ENCODE measurements around the gene XPO6.

The XPO6 gene

DNA sequence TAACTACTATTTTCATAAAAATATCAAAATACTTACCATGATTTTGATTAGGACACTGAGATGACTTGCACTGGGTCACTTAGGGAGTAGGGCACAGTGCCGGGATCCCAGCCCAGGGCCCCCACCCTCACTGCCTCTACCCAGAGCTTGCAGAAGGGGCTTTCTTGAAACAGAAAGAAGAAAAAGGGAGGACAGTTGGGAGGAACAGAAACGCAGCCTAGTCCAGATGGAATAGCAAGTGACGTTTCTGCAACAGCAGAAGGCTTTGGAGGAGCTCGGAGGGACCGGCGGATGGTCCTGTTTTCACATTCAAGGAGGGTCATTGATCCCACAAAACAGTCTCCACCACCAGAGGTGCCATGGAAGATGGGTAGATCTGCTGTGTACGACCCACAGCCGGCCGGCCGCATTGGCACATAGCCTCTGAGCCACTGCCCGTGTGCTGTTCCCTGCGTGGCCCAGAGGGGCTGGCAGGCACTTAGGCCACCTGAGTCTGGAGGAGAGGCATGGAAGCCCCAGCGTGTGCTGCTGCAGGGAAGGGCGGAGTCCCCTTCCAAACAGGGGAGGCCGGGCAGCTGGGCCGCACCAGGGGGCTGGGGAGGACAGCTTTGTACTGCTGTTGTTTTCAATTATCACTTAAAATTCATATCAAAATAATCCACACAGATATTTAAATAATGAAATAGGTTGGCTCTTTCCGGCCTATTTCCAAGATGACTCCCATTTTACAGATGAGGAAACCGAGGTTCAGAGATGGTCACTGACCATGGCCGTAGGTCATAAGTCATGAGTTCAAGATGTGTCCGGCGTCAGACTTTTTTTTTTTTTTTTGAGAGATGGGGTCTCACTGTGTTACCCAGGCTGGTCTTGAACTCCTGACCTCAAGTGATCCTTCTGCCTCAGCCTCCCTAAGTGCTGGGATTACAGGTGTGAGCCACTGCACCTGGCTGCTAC, 125.3 kb downstream of the XPO6 start:
- DNase-seq = no peak

DNA sequence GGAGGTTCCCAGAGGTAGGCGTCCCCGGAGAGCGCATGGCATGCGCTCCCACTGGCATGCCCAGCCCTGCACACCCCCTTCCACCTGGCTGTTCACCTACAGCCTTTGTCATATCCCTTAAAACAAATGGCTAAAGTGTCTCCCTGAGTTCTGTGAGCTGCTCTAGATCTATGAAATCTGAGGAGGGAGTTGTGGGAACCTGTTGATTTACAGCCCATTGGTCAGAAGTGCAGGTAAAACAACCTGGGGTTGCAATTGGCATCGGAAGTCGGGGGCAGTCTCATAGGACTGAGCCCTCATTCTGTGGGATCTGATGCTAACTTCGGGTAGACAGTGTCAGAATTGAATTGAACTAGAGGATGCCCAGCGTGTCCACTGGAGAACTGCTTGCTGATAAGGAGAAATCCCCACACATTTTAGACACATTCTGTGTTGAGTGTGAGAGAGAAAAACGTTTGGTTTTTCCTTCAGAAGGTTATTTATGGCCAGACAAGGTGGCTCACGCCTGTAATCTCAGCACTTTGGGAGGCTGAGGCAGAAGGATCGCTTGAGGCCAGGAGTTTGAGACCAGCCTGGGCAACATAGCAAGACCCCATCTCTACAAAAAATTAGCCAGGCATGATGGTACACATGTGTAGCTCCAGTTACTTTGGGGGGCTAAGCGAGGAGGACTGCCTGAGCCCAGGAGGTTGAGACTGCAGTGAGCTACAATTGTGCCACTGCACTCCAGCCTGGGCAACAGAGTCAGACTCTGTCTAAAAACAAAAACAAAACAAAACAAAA, 126.2 kb downstream of the XPO6 start:
- no peak for DNase-seq

DNA sequence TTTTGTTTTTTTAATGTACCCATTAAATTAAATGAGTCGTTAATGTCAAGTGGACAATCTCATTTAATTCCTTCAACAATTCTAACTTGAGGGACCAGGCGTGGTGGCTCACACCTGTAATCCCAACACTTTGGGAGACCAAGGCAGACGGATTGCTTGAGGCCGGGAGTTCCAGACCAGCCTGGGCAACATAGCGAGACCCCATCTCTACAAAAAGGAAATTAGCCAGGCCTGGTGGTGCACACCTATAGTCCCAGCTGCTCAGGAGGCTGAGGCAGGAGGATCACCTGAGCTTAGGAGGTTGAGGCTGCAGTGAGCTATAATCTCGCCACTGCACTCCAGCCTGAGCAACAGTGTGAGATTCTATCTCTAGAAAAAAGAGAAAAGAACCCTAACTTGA, 127.6 kb downstream of the XPO6 start:
- DNase-seq = no peak

DNA sequence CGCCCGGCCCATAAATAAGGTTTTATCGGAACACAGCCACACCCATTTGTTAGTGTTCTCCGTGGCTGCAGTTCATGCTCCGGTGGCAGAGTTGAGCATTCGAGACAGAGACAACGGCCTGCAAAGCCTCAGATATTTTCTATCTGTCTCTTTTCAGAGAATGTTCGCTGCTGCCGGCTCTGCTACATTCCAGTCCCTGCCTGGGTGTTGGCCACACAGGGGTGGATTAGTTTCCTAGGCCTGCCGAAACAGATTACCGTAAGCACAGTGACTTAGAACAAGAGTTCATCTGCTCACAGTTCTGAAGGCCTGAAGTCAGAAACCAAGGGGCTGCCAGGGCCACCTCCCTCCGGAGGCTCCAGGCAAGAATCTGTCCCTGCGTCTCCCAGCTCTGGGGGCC, 129.1 kb downstream of the XPO6 start:
- DNase-seq = no peak

DNA sequence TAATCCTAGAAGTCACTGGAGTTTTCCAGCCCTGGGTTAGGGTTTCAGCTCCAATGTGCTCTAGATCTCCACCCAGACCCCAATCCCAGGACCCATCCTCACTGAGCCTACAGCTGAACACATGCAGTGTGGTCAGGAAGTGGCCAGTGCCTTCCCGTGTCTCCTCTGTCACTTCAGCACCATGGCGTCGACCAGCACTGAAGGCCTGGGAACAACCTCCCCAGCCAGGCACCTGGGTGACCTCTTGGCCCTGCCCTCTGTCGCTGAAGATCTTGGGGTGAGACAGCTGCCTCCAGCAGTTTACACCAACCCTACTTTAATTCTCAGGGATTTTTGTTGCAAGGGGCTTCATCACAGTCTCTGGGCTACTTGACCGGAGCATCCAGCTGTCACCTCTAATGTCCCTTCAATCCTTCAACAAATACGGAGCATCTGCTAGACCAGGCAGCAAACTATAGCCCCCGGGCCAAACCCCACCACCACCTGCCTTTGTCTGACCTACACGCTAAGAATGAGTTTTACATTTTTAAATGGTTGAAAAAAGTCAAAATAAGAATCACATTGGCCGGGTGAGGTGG, 130.3 kb downstream of the XPO6 start:
- no peak for DNase-seq

DNA sequence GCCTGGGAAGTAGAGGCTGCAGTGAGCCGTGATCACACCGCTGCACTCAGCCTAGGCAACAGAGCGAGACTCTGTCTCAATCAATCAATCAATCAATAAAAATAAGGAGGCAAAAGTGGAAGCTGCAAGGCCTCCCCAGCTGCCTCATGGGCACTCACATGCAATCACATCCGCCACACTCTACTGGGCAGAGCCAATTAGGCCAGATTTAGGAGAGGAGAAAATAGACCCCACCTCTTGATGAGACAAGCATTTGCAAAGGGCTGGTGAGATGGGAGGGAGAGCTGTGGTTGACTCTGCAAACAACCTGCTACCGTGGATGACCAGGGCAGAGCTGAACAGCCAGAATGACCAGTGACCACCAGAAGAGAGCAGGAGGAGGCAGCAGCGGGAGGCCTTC, 133.5 kb downstream of the XPO6 start:
- DNase-seq = no peak

DNA sequence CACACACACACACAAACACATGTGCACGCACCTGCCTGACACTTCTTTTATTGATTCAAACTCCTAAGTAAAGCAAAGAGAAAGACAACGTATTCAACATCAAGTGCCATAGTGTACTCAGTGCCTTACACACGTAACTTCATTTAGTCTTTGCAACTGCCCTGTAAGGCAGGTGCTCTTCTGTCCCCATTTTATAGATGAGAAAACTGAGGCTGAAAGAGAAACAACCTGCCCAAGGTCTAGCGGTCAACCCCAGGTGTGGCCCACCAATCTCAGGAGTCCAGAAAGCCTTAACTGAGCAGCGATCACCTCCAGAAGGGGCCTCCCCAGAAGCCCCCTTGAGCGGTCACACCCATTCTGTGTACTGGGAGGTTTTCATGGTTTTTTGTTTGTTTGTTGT, 137.9 kb downstream of the XPO6 start:
- DNase-seq = no peak

DNA sequence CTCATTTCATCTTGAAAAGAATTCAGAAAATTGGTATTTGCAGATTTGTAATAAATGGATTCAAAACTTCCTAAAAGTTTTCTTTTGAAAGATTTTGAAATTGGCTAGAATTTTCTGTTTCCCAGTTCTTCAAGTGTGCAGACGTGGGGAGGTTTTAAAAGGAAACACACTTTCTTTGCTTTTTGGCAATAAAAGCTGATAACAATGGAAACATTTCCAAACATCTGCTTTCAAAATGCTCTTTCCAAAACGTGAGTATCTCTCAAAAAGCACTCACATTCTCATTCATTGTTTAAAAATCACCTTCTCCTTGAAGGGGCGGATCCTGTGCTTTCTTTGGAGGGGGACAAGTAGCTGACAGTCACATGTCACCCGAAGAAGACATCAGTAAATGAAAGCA, 139.7 kb downstream of the XPO6 start:
- no peak for DNase-seq

DNA sequence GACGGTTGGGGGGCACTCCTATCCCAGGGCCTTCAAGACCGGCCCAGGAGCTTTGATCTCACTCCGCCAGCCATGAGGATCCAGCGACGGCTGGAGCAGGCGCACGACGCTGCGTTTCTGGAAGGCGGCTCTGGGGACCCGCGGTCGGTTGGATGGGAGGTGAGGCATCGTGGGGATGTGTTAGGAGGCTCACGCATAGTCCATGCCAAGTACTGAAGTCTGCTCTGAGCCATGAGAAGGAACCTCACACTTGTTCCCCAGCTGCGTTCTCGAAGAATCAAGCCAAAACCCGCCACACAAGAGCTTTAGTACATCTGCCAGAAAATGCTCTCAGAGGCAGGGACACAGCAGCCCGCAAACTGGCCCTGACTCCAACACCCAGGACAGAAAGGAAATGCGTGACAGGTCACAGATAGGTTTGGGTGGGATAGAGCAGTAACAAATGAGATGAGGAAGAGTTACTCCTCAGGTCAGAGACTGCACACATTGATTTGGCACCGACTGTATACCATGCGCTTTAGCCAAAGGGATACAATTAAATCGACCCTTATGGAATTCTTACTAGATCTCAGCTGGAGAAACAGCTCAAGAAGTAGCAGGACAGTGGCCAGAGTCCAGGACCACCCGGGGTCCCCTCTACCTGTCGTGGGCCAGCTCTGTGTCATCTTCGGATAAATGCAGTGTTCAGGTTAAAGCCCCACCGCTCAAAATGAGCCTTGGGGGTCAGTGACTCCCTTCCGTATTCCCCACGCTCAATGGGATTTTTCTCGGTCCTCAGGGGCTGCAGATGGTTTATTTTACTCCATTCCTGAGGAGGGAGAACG, 141.6 kb downstream of the XPO6 start:
- no peak for DNase-seq

DNA sequence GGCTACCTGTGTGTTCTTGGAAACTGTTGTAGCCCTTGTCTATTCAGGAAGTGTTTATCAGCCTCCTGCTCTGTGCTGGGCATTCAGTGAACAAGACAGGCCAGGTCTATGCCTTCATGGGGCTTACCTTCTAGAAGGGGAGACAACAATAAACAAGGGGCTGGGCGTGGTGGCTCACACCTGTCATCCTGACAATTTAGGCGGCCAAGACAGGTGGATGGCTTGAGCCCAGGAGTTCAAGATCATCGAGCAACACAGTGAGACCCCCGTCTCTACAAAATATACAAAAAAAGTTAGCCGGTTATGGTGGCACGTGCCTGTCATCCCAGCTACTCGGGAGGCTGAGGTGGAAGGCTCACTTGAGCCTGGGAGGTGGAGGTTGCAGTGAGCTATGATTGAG, 142.8 kb downstream of the XPO6 start:
- no peak for DNase-seq

DNA sequence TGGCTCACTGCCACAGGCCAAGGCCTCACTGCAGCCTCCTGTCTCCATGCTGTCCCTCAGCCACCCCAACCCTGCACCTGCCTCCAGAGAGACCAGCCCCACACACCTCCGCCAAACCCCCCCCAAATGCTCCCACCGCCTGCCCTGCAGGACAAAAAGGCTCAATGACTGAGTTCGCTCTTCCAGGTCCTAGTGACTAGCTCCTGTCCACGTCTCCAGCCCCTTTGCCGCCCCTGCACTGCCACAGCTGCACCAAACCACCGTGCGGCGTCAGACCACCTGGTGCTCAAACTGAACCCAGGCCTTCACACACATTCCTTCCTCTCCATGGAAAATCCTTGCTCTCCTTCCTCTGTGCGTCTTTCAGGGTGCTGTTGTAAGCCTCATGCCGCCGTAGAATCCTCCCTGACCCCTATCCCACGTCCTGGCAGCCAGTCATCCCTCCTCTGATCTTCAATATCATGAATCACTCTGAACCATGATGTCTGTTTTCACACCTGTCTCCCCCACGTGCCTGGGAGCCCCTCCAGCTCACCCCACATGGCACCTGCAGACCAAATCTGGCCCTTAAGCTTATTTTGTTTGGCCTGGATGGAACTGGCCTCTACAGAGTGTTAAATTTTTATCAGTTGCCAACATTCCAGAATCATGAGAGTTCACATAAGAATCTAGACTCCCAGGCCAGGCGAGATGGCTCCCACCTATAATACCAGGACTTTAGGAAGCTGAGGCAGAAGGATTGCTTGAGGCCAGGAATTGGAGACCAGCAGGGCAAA, 144.0 kb downstream of the XPO6 start:
- DNase-seq = no peak

DNA sequence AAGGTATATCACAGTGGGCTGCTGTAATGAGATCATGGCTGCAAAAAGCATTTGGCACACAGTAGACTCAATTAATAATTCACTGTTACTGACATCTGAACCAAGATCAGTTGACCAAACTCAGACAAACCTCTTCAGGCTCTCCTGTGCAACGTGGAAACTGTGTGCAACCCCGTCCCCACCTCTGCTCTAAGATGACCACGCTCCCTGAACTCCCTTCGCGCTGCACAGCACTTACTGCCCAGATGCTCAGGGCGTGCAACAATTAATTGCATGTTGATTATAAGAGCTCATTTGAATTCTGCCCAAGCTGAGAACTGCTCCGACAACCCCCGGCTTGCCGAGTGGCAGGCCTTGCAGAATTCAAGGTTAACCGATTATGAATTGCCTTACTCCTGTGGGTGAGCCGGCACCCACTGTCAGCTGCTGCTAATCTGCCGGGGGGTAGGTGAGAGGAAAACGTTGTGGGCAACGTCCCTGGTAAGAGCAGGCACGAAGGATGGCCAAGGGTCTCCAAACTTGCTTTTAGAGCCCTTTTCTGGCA, 147.0 kb downstream of the XPO6 start:
- DNase-seq = no peak

DNA sequence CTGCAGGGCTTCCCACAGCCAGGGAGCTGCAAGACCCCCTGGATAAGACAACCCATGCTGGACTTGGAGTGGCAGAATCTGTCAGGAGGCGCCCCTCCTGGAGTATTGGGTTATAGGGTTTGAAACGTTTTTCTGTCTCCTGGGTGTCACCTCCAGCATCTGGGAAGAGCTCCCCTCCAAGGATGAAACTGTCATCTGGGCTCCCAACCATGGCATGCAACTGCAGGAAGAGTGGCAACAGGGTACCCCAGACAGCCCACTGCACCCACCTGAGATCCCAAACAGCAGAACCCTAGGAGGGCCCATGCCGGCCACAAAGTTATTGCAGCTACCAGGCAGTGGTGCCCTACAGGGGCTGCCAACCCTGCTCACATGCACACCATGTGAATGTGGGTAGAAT, 147.6 kb downstream of the XPO6 start:
- DNase-seq = no peak

DNA sequence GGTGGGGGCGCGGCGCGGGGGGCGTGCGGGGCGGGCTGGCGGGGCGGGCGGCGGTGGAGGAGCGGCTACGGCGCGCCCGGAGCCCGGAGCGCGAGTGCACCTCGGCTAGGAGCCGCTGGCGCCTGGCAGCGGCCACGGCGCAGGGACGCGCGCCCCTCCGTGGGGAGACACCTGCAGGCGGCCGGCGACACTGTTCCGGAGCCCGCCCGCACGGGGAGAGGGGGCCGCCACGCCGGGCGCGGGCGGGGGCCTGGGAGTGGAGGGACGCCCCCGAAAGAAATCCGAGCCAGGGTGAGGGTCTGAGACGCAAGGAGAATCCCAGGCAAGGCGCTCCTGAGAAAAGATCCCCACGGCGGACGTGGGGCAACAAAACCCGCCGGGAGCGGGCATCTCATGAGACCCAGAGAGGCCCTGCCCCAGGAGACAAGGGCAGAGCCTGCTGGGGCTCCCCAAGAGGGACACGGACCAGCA, 148.1 kb downstream of the XPO6 start, which contains the start of gene GSG1L:
Gene GSG1L, minus strand, starts transcription at position 124 of the 471 bp plus-strand sequence. CDS start 290 bp downstream, outside the sequence.
- no peak for DNase-seq

DNA sequence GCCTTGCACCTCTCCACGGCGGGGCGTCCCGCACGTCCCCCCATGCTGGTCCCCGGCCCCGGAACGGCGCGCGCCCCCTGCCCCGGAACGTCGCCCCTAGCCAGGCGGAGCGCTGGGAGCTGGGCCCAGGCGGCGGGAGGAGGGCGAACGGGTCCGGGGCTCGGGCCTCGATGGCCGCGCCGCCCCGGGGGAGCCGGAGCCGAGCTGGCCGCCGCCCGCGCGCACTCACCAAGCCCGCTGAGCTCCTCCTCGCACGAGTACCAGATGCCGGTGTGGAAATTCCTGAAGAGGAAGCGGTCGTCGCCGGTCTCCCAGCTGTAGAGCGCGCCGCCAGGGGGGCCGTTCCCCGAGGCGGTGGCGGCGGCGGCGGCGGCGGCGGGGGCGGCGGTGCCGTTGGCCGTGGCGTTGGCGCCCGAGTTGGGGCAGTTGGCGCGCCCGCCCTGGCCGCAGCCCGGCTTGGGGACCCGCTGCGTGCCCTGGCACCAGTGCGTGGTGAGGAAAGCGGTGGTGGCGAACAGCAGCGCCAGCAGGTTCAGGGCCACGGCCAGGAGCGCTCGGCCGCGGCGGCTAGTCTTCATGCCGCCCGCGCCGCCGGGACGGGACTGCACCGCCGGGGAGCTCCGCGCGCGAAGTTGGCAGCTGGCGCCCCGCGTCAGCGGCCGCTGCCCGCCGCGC, 148.8 kb downstream of the XPO6 start:
- no peak for DNase-seq

DNA sequence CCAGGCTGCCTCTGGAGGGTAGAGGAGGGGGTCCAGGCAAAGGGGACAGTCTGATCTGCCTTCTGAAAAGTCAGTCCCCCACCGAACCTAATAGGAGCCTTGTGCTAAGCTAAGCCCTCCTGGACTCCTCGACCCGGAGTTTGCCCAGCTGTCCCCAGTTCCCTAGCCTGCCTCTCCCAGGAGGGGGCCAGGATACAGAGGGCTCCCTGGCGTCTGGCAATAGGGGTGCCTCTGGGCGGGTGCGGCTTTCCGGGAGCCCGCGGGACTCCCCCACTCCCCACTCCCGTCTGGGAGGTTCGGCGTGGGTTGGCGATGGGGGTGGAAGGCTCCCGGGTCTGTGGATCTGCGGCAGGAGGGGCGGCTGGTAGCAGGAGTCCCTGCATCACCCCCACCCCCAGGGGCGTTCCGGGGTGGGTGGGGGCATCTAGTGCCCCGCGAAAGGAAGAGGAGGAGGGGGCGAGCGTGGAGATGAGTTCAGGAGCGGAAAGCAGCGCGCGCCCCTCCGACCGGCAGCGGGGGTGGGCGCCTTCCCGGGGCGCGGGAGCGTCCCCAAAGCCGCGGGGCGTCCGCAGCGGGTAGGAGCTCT, 149.4 kb downstream of the XPO6 start:
- no peak for DNase-seq

DNA sequence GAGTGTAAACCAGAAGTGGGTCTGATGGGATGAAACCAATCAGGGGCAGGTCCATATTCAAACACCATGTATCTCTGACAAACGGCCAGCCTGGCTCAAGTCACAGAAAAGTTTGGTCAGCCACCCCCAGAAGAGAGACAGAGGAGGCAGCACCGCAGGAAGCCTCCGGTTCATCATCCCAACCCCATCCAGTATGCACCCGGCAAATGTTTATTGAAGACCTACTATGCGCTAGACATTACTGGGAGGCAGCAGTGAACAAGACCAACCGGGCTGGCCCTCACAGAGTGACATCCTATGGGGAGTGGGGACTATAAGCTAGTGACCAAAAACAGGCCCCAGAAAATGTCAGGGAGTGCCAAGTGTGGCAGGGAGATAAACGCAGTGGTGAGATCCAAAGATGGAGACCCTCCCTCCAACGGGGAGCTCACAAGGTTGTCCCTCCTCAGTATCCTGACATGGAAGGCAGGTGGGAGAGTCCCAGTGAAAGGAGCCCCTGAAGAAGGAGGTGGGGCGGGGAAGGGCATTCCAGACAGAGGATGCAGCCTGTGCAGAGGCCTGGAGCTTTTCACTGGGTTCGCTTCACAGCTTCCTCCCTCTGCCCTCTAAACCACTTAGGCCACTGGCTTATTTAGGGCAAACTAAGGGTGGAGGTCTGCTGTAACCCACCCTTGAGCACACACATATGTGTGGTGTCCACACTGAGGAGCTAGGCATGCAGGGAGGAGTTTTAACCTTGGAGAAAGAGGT, 150.2 kb downstream of the XPO6 start:
- no peak for DNase-seq

DNA sequence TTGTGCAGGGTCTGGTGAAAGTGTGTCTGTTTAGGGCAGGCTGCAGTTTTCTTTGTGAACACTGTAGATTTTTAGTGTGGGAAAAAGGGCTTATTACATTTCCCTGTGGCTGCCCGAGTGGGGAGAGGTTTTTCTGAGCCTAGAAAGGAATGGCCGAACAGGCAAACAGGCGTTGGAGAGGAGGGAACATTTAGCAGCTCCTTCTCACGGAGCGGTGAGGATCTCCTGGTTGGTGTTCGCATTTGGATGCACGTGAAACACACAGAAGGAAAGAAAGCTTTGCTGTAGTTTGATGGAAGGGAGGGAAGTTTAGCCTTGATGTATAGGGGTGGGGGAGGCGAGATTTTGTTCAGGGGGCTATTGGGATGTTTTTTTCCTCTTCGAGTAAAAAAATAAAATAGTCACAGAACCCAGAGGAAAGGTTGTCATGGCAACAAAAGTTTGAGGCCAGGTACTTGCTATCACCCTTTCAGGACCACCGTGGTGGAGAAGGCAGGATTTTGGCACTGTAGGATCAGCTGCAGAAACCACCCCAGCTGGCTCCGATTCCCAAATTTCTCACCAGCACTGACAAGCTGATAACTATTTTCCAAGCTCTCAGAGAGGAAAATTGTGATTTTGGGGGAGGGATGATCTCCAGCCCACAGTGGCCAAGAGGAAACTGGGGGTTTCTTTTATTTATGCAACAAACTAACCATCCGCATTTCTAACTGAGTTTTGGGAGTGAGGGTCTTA, 151.8 kb downstream of the XPO6 start:
- no peak for DNase-seq
